Fibroblast of lung (primary cell): ENCODE data around the gene NOXO1.
"Not testable (repeated sequence)": the region's sequence is repeated elsewhere in the genome, so short reads cannot be mapped to it uniquely, and the experiment has no call there.

Source experiments
- CTCF ChIP-seq, 2 donors: IDR thresholded peaks in 1 of 2; conservative IDR thresholded peaks in 1 of 2; 1 replicate in 1 of 2; 2 replicates in 1 of 2; pipeline ENCODE4 v1.5.1; 2011 to 2012; ENCODE audit warnings: low read length in 2 of 2, control low read depth in 1 of 2, inconsistent platforms in 1 of 2, low read depth in 1 of 2, mild to moderate bottlenecking in 1 of 2
- EZH2 ChIP-seq: IDR thresholded peaks from 2 replicates; pipeline ENCODE4 v1.5.1; 2012; ENCODE audit warnings: low read length, control low read depth, mild to moderate bottlenecking; ENCODE audit errors: missing control alignments

- not testable (repeated sequence) for TF ChIP-seq CTCF (conservative IDR thresholded peaks at IDR 0.05 in 1 of 2, IDR thresholded peaks at IDR 0.05 in 1 of 2; ENCODE audit: low read depth in 1 of 2, low read length in 2 of 2); EZH2
Measured at GRCh38 chr16:1957434-1958142, 23.7 kb downstream of the NOXO1 start.
